GM13976 (cell line): ENCODE results near the gene EFL1.

Source experiments
- DNase-seq: peaks from one replicate; pipeline ENCODE4 v3.0.0; 2012; ENCODE audit warnings: low spot score
- in situ Hi-C: fragments of 300-500 bp; cut with MboI; formaldehyde crosslinking; loops from one replicate; pipeline ENCODE4 v1.12.0; 2022; ENCODE audit warnings: low sequenced_read_pairs, mixed read lengths, inconsistent platforms; ENCODE audit not compliant: unreplicated experiment
- TF ChIP-seq, protein P1 (sequence below): IDR thresholded peaks from 2 replicates; pipeline ENCODE4 v1.5.1; 2012; ENCODE audit warnings: borderline replicate concordance, mild to moderate bottlenecking; ENCODE audit not compliant: insufficient read depth; ENCODE audit errors: extremely low read depth, missing control alignments, control extremely low read depth

The EFL1 gene

DNA sequence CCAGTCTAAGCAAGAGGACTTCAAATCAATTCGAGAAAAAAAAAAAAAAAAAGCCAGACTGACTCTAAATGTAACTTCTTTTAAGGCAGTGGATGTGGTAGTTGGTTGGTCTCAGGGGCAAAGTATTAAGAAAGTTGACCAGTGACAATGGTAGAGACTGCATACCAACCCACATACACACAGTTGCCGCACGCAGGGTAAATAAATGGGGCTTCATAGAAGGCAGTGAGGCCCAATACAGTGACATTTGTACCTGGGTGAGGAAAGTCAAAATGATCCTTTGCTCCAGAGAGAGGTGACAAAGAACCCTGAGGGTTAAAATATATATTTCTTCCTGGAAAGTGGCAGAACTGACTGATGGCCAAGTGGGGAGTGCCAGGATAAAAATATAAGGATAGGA lies 116.0 kb downstream of the EFL1 start:
- TF ChIP-seq, protein P1, sequence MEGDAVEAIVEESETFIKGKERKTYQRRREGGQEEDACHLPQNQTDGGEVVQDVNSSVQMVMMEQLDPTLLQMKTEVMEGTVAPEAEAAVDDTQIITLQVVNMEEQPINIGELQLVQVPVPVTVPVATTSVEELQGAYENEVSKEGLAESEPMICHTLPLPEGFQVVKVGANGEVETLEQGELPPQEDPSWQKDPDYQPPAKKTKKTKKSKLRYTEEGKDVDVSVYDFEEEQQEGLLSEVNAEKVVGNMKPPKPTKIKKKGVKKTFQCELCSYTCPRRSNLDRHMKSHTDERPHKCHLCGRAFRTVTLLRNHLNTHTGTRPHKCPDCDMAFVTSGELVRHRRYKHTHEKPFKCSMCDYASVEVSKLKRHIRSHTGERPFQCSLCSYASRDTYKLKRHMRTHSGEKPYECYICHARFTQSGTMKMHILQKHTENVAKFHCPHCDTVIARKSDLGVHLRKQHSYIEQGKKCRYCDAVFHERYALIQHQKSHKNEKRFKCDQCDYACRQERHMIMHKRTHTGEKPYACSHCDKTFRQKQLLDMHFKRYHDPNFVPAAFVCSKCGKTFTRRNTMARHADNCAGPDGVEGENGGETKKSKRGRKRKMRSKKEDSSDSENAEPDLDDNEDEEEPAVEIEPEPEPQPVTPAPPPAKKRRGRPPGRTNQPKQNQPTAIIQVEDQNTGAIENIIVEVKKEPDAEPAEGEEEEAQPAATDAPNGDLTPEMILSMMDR = no peak
- DNase-seq = no peak
- in situ Hi-C loops = no loop called here

DNA sequence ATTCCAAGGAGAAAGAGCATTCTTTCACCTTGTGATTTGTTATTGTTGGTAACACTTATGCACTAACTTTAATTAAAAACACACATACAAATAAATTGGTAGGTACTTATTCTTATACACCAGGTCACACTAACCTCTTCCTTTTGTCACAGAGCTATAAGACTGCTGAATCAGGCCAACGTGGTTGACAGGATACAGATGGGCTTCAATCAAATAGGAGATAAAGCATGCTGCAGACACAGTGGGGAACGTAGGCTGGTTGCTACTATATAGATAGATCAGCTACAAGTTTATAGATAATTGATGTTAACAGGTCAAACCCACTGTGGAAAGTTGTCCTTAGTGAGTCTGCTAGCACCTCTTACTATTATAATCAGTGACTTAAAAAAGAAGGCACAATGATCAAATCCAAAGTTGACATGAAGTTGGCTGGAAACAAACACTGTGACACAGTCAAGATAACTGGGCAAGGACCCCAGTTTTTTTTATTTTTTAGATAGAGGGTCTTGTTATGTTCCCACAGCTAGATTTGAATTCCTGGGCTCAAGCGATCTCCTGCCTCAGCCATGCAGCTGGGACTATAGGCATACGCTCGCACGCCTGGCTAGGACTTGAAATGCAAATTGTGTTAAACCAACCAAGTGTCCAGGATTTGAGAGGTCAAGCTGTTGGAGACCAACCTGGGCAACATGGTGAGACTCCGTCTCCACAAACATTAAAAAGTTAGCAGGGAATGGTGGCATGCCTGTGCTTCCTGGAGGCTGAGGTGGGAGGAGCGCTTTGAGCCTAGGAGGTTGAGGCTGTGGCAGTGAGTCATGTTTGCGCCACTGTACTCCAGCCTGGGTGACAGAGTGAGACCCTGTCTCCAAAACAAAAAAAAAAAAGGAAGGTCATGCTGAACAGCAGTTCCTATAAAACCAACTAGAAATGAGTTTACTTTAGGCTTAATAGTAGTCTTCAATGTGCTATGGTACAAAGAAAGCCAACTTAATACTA lies 118.8 kb downstream of the EFL1 start:
- in situ Hi-C loops = no loop called here
- TF ChIP-seq, protein P1 = no peak
- DNase-seq = no peak

DNA sequence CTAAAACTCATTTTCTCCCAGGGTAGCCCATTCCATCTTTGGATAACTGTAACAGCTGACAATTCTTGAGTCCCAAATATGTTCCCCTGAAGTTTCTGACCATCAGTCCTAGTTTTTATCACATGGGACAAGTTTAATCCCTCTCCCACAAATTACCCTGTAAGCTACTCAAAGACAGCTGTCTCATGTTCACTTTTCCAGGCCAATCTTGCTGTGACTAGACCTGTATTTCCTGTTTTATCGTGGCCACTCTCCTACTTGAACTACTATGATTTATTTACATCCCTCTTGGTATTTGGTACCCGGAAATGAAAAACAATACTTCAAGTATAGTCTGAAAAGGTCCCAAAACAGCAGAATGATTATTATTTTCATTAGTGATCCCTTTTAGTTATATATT lies 121.6 kb downstream of the EFL1 start:
- TF ChIP-seq, protein P1 = no peak
- no peak for DNase-seq
- in situ Hi-C loops = no loop called here

DNA sequence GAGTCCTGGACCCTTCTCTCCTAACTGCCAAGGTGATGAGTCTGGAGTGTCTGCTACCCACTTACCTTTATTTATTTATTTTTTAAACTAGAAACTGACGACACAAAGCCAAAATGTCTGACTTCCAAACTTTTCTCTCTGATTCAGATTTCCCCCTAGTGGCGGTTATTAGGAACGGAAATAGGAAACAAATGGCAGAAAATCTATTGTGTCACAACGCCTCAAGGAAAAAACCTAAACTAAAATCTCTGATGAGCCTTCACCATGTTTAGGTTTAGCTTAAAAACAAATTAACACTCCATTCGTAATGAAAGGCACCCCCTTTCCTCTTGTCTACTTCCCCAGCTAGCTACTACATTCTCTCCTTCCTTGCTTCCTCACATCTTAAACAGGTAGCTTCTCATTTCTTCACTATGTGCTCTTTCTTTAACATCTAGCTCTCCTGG lies 122.7 kb downstream of the EFL1 start:
- in situ Hi-C loops = no loop called here
- no peak for DNase-seq

DNA sequence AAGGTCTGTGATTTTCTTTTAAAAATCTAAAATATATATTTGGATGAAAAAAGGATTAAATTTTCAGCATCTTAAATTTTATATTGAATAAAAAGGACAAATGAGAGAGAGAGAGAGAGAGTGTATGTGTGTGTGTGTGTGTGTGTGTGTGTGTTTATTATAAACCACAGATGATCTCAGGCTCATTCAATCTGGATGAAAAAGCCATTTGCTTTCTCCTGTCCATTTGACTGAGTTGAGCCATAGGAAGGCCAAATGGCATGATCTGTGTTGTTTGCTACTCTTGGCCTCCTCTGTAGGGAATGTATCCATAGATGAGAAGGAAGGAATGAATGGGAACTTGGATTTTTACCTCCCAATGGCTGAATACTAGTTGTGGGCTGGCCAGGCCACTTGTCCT lies 124.2 kb downstream of the EFL1 start:
- in situ Hi-C loops = no loop called here
- TF ChIP-seq, protein P1 = no peak
- no peak for DNase-seq

More for the DNA sequence above, 122.7 kb downstream of the EFL1 start:
- TF ChIP-seq, protein P1 = peak; percentile 33

DNA sequence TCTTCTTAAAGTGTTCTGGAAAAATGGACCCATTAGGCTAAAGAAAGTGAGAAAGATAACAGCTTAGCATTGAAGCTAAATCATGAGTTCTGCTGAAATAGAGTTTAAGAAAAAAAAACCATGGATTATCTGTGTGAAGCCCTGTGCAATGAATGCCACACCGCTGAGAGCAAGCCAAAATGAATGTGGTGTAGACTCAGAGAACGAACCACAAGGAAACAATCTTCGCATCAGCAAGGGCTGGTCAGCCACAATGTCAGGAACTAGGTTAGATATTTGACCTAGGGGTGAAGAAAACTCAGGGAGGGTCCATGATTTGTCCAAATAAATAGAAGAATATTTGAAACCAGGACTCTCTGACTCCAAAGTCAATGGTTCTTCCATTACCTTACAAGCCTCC lies 125.3 kb downstream of the EFL1 start:
- in situ Hi-C loops = no loop called here
- TF ChIP-seq, protein P1 = no peak
- no peak for DNase-seq
